GM23338 (cell line): ENCODE data around the gene TMEM185A.
"Not testable (repeated sequence)": the region's sequence is repeated elsewhere in the genome, so short reads cannot be mapped to it uniquely, and the experiment has no call there.

ENCODE experiments used
- CREB1 ChIP-seq: fragments of 250-450 bp; sonication (Bioruptor Pico); IDR thresholded peaks from 2 replicates; pipeline ENCODE4 v1.5.0; 2020; ENCODE audit warnings: low read depth, mild to moderate bottlenecking, moderate library complexity
- CTCF ChIP-seq, 2 experiments: fragments of 200-600 bp in 1 of 2; sonication (generic) in 1 of 2; conservative IDR thresholded peaks; 2 replicates each; pipeline versions ENCODE4 v1.5.1 to v1.6.1; 2016 to 2017; ENCODE audit warnings: antibody characterized with exemption in 2 of 2, low read depth in 2 of 2, mild to moderate bottlenecking in 2 of 2, moderate library complexity in 1 of 2
- EZH2 ChIP-seq: fragments of 200-600 bp; sonication (generic); IDR thresholded peaks from one replicate; pipeline ENCODE4 v1.8.0; 2017; ENCODE audit warnings: antibody characterized with exemption, mild to moderate bottlenecking, low read depth; ENCODE audit not compliant: unreplicated experiment
- EZH2phosphoT487 ChIP-seq: fragments of 200-600 bp; sonication (generic); IDR thresholded peaks from one replicate; pipeline ENCODE4 v1.8.1; 2018; ENCODE audit warnings: antibody characterized with exemption; ENCODE audit not compliant: unreplicated experiment
- JUNB ChIP-seq: IDR thresholded peaks from one replicate; pipeline ENCODE4 v1.6.1; 2016; ENCODE audit warnings: antibody characterized with exemption; ENCODE audit not compliant: unreplicated experiment
- POLR2AphosphoS5 ChIP-seq: IDR thresholded peaks from 2 replicates; pipeline ENCODE4 v1.6.1; 2016; ENCODE audit warnings: antibody characterized with exemption, low read depth
- REST ChIP-seq: IDR thresholded peaks from one replicate; pipeline ENCODE4 v1.6.1; 2018; ENCODE audit warnings: antibody characterized with exemption; ENCODE audit not compliant: unreplicated experiment

GRCh38 chrX:149587359-149587758, 44.2 kb downstream of the TMEM185A start, which contains the start of gene MAGEA9B:
- TF ChIP-seq CTCF (conservative IDR thresholded peaks at IDR 0.05; ENCODE audit: low read depth in 2 of 2); EZH2phosphoT487; EZH2; CREB1 (CRISPR knock-in tag); REST; POLR2AphosphoS5; JUNB: not testable (repeated sequence)
